CD1c-positive myeloid dendritic cell (primary cell): ENCODE data around the gene ACACA.

Experiments
- DNase-seq: peaks from one replicate; pipeline ENCODE4 v3.0.0-alpha.2; 2016; ENCODE audit errors: extremely low spot score

The ACACA gene

DNA sequence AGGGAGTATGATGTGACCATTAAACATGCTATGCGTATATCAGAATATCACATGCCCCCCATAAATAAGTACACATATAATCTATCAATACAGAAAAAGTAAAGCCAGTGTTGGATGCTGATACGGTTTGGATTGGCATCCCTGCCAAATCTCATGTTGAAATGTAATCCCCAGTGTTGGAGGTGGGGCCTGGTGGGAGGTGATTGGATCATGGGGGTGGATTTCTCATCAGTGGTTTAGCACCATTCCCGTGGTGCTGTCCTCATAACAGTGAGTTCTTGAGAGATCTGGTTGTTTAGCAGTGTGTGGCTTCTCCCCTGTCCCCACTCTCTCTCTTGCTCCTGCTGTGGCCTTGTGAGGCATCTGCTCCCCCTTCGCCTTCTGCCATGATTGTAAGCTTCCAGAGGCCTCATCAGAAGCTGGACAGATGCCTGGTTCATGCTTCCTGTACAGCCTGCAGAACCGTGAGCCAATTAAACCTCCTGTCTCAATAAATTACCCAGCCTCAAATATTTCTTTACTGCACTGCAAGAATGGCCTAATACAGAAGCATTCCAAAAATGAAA is 369.0 kb downstream of the ACACA start:
- DNase-seq = no peak
